IPS-20b (cell line): ENCODE data around the gene TYR.
"Not testable (repeated sequence)": the region's sequence is repeated elsewhere in the genome, so short reads cannot be mapped to it uniquely, and the experiment has no call there.

Experiments
- H3K27ac ChIP-seq: one replicate; pipeline ENCODE4 v1.5.1; 2013; ENCODE audit warnings: low read length
- H3K27me3 ChIP-seq: 2 replicates; pipeline ENCODE4 v1.6.1; 2013; ENCODE audit warnings: mild to moderate bottlenecking, low read length, inconsistent platforms; ENCODE audit not compliant: insufficient read depth
- H3K36me3 ChIP-seq: 2 replicates; pipeline ENCODE4 v1.6.1; 2013; ENCODE audit warnings: low read depth, mild to moderate bottlenecking, inconsistent platforms, low read length, moderate library complexity; ENCODE audit not compliant: insufficient read depth
- H3K4me1 ChIP-seq: 2 replicates; pipeline ENCODE4 v1.6.1; 2013; ENCODE audit warnings: mild to moderate bottlenecking, control low read depth, inconsistent platforms, low read length, moderate library complexity; ENCODE audit not compliant: insufficient read depth
- H3K4me3 ChIP-seq: 2 replicates; pipeline ENCODE4 v1.5.1; 2013; ENCODE audit warnings: mild to moderate bottlenecking, low read length, inconsistent platforms
- H3K9ac ChIP-seq: 2 replicates; pipeline ENCODE4 v1.6.1; 2013; ENCODE audit warnings: low read depth, mild to moderate bottlenecking, inconsistent platforms, low read length, moderate library complexity
- H3K9me3 ChIP-seq: 2 replicates; pipeline ENCODE4 v1.6.1; 2013; ENCODE audit warnings: mild to moderate bottlenecking, low read depth, low read length, inconsistent platforms; ENCODE audit not compliant: insufficient read depth

The TYR gene

DNA sequence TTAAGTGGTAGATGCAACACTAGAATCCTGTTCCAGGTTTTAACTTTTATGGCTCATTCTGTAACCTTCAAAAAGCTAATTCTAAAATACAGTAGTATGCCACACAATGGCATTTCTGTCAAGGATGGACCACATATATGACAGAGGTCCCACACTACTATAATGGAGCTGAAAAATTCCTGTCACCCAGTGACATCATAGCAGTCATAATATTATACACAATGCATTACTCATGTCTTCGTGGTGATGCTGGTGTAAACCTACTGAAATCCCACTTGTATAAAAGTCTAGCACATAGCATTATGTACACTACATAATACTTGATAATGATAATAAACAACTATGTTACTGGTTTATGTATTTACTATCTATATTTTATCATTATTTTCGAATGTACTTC lies 12.1 kb downstream of the TYR start:
- Histone ChIP-seq H3K27ac (no peak overlapping the region), H3K4me3 (no peak overlapping the region), H3K27me3 (no peaks in the 10 kb centered on the region), H3K9me3 (no peaks in the 10 kb centered on the region), H3K4me1 (no peaks in the 10 kb centered on the region), H3K9ac (no peak overlapping the region), H3K36me3 (no peaks in the 10 kb centered on the region)

DNA sequence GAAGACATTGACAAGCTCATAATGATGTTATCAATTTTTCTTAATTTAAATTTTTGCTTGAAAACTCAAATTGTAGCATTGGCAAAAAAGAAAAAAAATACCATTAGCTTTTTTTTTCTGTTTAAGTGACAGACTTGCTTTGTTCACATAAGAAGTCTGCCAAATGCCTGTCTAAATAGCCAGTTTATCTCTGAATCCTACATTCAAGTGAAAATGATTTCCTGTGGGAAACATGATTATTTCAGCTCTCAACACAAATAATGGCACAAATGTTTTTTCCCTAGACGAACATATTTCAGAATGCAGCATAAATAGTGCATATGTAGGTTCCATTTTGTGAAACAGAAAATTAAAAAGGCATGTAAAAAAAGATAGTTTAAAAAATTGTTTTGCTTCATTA lies 23.5 kb downstream of the TYR start:
- H3K27ac ChIP-seq: no peak overlapping the region
- no peak overlapping the region for H3K9ac ChIP-seq
- H3K4me3 ChIP-seq: no peak overlapping the region
- H3K36me3 ChIP-seq: no peaks in the 10 kb centered on the region
- no peaks in the 10 kb centered on the region for H3K9me3 ChIP-seq
- no peaks in the 10 kb centered on the region for H3K27me3 ChIP-seq
- 0 out of 2 replicates have a peak, but pooled peaks cover 4% of the 10 kb centered on the region for H3K4me1 ChIP-seq

DNA sequence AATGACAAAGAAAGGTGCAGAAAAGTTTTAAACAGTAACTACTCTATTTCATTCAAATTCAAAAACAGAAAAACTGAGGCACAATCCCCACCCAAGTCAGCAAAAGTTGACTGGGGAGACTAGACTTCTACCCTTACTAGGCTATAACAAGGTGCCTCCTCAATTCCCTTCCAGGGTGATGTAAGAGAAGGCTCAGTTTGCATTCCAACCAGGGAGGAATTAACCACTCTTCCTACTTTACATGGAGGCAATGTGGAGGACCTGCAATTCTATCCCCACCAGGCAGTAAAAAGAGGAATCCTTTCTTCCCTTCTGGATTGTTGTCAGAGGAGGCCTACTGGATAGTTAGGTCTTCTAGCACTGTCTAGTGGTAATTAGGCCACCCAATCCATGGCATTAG lies 26.1 kb downstream of the TYR start:
- Histone ChIP-seq H3K9me3 (no peaks in the 10 kb centered on the region), H3K27me3 (no peaks in the 10 kb centered on the region), H3K27ac (no peak overlapping the region), H3K9ac (no peak overlapping the region), H3K4me1 (0 out of 2 replicates have a peak, but pooled peaks cover 4% of the 10 kb centered on the region), H3K4me3 (no peak overlapping the region), H3K36me3 (no peaks in the 10 kb centered on the region)

DNA sequence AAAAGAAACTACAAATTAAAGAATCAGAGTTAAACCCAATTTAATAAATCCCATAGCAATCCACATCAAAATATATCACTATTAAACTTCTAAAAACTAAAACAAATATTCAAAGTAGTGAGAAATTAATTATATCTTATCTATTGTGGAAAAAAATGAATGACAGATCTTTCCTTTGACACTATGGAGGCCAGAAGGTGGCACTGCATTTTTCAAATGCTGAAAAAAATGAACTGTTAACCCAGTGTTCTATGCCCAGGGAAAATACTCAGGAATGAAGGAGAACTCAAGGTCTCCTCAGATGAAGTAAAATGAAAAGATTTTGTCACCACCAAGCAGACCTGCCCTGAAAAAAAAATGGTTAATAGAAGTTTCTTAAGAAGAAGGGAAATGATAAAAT lies 27.7 kb downstream of the TYR start:
- no peak overlapping the region for H3K4me3 ChIP-seq
- H3K4me1 ChIP-seq: 0 out of 2 replicates have a peak, but pooled peaks cover 4% of the 10 kb centered on the region
- H3K9ac ChIP-seq: no peak overlapping the region
- no peak overlapping the region for H3K27ac ChIP-seq
- H3K27me3 ChIP-seq: no peaks in the 10 kb centered on the region
- no peaks in the 10 kb centered on the region for H3K36me3 ChIP-seq
- H3K9me3 ChIP-seq: no peaks in the 10 kb centered on the region

DNA sequence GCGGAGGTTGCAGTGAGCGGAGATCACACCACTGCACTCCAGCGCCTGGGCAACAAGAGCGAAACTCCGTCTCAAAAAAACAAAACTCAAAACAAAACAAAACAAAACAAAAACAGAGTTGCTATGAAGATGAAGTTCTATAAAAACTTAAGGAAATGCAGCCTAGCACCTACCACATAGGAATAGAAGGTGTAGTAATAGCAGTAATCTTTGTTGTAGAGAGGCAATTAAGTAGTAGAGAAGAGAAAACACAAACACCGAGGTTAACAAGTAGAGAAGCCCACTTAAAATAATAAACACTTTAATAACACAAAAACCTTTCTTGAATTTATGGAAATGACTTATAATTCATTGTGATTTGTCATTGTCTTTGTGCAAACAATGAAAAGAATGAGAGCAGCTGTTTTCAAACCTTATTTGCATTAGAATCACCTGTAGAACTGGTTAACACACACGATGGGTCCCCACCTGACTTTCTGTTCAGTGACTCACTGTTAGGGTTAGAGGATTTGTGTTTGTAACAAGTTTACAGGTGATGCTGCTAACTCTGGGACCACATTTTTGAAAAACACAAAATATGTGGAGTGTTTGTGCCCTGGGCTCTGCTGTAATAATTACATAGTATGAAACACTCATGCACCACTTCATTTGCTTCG lies 43.1 kb downstream of the TYR start:
- no peaks in the 10 kb centered on the region for H3K9me3 ChIP-seq
- H3K9ac ChIP-seq: no peak overlapping the region
- peaks cover 16% of the 10 kb centered on the region; the same call in 1 of the 2 replicates for H3K4me1 ChIP-seq
- no peak overlapping the region for H3K27ac ChIP-seq
- H3K36me3 ChIP-seq: no peaks in the 10 kb centered on the region
- H3K4me3 ChIP-seq: peak overlapping the region; percentile 12; the same call in 1 of the 2 replicates
- no peaks in the 10 kb centered on the region for H3K27me3 ChIP-seq

DNA sequence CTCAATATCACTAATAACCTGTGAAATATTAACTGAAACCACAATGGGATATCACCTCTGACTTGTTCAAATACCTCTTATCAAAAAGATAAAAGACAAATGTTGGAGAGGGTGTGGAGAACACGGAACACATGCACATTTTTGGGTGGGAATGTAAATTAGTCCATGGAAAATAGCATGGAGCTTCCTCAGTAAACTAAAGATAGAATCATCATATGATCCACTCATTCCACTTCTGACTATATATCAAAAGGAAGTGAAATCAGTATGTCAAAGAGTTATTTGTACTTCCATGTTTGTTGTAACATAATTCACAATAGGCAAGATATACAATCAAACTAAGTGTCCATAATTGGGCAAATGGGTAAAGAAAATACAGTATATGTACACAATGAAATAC lies 57.4 kb downstream of the TYR start:
- no peaks in the 10 kb centered on the region for H3K27me3 ChIP-seq
- no peak overlapping the region for H3K27ac ChIP-seq
- no peaks in the 10 kb centered on the region for H3K36me3 ChIP-seq
- no peaks in the 10 kb centered on the region for H3K9me3 ChIP-seq
- H3K9ac ChIP-seq: no peak overlapping the region
- no peak overlapping the region for H3K4me3 ChIP-seq
- no peaks in the 10 kb centered on the region for H3K4me1 ChIP-seq

DNA sequence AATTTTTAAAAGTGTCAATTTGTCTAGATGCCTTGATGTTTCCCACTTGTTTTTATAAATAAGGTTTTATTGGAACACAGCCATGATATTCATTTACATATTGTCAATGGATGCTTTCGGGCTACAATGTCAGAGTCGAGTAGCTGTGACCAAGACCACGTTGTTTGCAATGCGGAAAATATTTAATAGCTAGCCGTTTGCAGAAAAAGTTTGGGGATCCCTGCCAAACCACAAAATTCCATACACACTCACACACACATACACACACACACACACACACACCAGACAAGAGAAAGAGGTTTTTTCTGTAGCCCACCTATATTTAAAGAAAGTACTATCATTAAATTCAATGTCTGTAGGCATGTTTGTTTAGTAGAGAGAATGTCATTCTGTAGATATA lies 58.3 kb downstream of the TYR start:
- H3K9ac ChIP-seq: no peak overlapping the region

DNA sequence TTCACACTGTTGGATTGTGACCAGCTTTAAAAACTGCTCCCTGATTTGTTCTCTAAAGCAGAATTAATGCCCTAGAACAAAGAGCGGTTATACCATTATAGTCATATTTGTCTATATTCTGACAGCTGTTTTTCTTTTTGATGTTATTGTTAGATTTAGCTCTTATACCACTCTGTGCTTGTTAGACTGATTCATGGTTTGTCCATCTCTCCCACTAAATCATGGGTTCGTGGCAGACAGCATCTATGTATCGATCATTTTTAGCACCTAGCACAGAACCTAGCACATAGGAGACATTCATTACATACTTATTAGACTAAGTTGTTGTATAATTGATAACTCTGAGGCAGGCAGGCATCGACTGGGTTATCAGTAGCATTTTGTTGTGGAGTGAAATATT lies 69.3 kb downstream of the TYR start:
- H3K27ac ChIP-seq: not testable (repeated sequence)

More for the DNA sequence above, 58.3 kb downstream of the TYR start:
- no peak overlapping the region for H3K27ac ChIP-seq
- no peak overlapping the region for H3K4me3 ChIP-seq
- no peaks in the 10 kb centered on the region for H3K4me1 ChIP-seq
- no peaks in the 10 kb centered on the region for H3K27me3 ChIP-seq
- H3K36me3 ChIP-seq: no peaks in the 10 kb centered on the region
- H3K9me3 ChIP-seq: no peaks in the 10 kb centered on the region

DNA sequence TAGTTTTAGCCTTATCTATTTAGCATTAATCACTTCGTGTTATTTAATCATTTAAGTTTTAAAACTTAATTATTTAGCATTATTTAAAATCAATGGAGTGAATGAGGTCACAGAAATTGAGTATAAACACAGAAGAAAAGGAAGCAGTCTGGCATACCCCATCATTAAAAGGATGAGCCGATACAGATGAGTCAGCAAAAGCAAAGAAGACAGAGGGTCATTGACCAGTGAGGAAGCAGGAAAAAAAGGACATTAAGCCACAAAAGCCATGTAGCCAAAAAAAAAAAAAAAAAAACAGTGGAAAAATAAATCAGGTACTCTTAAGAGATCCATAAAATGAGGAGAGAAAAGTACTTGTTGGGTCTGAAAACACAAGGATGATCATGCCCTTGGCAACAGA lies 71.5 kb downstream of the TYR start:
- Histone ChIP-seq H3K4me3 (no peak overlapping the region), H3K9ac (no peak overlapping the region), H3K27me3 (no peaks in the 10 kb centered on the region), H3K36me3 (no peaks in the 10 kb centered on the region), H3K4me1 (no peaks in the 10 kb centered on the region), H3K9me3 (no peaks in the 10 kb centered on the region), H3K27ac (no peak overlapping the region)

More for the DNA sequence above, 69.3 kb downstream of the TYR start:
- not testable (repeated sequence) for H3K27me3 ChIP-seq, H3K9me3 ChIP-seq, H3K36me3 ChIP-seq, H3K9ac ChIP-seq, H3K4me3 ChIP-seq, H3K4me1 ChIP-seq

DNA sequence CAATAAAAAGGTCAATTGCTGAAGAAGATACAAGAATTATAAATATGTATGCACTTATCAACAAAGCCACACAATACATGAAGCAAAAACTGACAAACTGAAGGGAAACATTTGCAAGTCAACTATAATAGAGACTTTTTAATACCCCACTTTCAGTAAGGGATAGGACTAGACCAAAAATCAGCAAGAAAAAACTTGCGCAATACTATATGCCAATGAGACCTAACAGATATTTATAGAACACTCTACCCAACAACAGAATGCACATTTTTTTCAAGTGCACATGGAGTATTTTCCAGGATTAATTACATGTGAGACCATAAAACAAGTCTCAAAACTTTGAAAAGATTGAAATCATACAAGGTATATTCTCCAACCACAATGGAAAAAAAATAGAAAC lies 83.8 kb downstream of the TYR start:
- H3K27ac ChIP-seq, H3K9ac ChIP-seq, H3K27me3 ChIP-seq, H3K36me3 ChIP-seq, H3K9me3 ChIP-seq, H3K4me1 ChIP-seq, H3K4me3 ChIP-seq: not testable (repeated sequence)

DNA sequence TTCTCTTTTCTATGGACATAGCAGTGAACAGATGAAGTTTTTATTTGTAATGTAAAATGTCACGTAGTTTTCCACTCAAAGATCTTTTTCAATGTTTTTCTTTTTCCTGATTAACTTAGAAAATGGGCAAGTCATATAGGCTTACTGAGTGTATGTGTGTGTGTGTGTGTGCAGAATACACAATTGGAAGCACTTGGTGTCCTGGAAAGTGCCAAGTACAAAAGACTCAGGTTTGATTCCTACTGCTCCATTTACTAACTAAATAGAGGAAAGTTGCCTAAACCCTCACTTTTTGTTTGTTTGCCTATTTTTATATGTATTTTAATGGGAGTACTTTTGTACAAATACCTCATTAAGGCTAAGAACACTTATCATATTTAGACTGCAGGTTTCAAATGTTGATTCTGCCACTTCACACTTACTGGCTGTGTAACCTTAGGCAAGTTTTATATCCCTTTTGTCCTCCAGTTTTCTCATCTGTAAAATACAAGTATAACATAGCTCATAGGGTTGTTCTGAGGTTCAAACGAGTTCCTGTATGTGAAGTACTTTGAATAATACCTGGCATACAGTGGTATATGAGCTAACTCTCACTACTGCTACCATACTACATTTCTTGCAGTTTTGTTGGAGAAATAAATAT lies 90.1 kb downstream of the TYR start:
- Histone ChIP-seq H3K4me3 (no peak overlapping the region), H3K9me3 (no peaks in the 10 kb centered on the region), H3K27me3 (no peaks in the 10 kb centered on the region), H3K4me1 (no peaks in the 10 kb centered on the region; the same call in 1 of the 2 replicates), H3K27ac (no peak overlapping the region), H3K36me3 (no peaks in the 10 kb centered on the region), H3K9ac (no peak overlapping the region)

DNA sequence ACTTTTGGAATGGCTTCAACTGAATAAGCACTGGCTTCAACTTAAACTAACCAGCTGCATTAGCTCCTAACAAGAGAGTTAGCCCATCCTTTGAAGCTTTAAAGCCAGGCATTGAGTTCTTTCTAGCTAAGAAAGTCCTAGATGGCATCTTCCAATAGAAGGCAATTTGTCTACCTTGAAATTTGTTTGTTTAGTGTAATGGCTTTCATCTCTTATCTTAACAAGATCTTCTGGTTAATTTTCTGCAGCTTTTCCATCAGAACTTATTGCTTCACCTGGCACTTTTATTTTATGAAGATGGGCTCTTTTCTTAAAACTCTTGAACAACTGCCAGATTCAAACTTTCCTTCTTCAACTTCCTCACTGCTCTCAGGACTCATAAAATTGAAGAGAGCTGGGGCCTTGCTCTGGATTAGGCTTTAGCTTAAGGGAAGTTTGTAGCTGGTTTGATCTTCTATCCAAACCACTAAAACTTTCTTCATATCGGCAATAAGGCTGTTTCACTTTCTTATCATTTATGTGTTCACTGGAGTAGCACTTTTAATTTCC lies 94.9 kb downstream of the TYR start:
- not testable (repeated sequence) for H3K9ac ChIP-seq, H3K4me3 ChIP-seq, H3K9me3 ChIP-seq, H3K4me1 ChIP-seq, H3K27me3 ChIP-seq, H3K27ac ChIP-seq, H3K36me3 ChIP-seq
